Bronchial smooth muscle cell (primary cell): ENCODE data around the gene KCNRG. TPM values are rescaled to one million over a fixed set of nuclear protein-coding genes. Genes with fewer than 3 reads are reported as not detected.

Experiments used
- total RNA-seq: library from RNA; depleted of rRNA; stranded (reverse); fragments of >200 nt; gene quantifications from 2 replicates; pipeline ENCODE4 v1.2.1, GENCODE V29; 2014

Gene KCNRG, protein sequence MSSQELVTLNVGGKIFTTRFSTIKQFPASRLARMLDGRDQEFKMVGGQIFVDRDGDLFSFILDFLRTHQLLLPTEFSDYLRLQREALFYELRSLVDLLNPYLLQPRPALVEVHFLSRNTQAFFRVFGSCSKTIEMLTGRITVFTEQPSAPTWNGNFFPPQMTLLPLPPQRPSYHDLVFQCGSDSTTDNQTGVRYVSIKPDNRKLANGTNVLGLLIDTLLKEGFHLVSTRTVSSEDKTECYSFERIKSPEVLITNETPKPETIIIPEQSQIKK
- total RNA-seq: 5.2 and 7.4 TPM in 2 replicates

GRCh38 chr13:50015258-50015657 lies at the start of gene KCNRG:
Gene KCNRG, plus strand, starts transcription at chr13:50015444. Its CDS starts 50 bp downstream, at chr13:50015494.

DNA sequence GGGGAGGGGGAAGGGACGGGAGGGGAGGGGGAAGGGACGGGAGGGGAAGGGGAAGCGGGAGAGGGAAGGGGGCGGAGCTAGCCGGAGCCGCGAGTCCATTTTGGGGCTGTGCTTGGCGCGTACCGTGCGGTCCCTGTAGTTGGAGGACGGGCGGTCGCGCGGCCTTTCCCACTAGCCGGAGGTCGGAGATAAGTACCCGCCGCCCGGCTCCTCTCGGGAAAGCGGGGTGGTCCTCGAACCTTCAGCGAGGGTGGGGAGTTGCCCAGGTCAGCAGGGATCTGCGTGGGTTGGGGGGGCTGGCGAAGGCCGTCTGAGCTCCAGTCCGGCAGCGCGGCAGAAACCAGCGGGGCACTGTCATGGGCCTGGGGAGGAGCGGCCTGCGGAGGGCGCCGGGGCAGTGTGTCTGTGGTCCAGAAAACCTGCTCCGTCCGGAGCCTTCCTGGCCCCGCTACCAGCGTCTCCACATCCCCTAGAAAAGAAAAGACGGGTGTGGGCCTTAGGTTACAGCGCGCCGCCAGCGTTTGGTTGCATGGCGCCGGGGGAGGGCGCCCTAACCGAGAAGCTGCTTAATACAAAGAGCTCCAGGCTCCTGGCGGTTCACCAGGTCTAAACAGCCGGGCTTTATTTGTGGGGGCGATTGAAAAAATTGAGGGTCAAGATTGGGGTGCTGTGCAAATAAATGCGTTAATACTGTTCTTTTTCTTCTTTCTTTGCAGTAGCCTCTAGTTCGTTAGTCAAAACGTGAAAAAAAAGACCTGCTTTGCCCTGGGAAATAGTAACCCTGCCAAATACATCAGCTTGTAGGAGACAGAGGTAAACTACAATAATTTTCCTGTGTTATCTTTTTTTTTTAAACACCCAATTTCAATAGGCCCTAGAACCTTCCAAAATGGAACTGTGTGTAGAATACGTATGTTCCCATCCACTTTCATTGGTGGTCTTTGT lies 18.0 kb upstream of the KCNRG start, which contains the start of gene TRIM13:
Gene TRIM13, plus strand, starts transcription at position 92 of the 945 bp plus-strand sequence. CDS start 14,899 bp downstream, outside the sequence.

Other genes starting within 250 kb of the KCNRG start
- gene KPNA3, start 222.8 kb upstream of the KCNRG start, total RNA-seq: 18.5 and 24.9 TPM in 2 replicates
- 2.4 and 2.7 TPM in 2 replicates for gene SPRYD7, start 79.1 kb upstream of the KCNRG start, total RNA-seq
- 17.0 and 17.7 TPM in 2 replicates for gene TRIM13, start 18.4 kb upstream of the KCNRG start, total RNA-seq